SHP77 treated with DMSO at 0.1 percent for 48 hours (cell line): ENCODE measurements around the gene TGFBR2.

Source experiments
- DNase-seq: peaks from one replicate; lab custom pipeline; 2025; lab: John Stamatoyannopoulos, UW

TGFBR2 gene

GRCh38 chr3:30637310-30638219, 31.2 kb downstream of the TGFBR2 start:
- DNase-seq = no peak

- DNase-seq = no peak
Observed at GRCh38 chr3:30638685-30639412, 32.4 kb downstream of the TGFBR2 start.

- DNase-seq = no peak
Observed at GRCh38 chr3:30639937-30640336, 33.5 kb downstream of the TGFBR2 start.

- DNase-seq = no peak
Observed at GRCh38 chr3:30640851-30641250, 34.5 kb downstream of the TGFBR2 start.

- DNase-seq = no peak
Observed at GRCh38 chr3:30641416-30642251, 35.2 kb downstream of the TGFBR2 start.

- no peak for DNase-seq
Observed at GRCh38 chr3:30642849-30643361, 36.5 kb downstream of the TGFBR2 start.

- no peak for DNase-seq
Observed at GRCh38 chr3:30643763-30644462, 37.5 kb downstream of the TGFBR2 start.

GRCh38 chr3:30644615-30645014, 38.2 kb downstream of the TGFBR2 start:
- no peak for DNase-seq

GRCh38 chr3:30645077-30645476, 38.7 kb downstream of the TGFBR2 start:
- no peak for DNase-seq

- no peak for DNase-seq
Observed at GRCh38 chr3:30646181-30646876, 39.9 kb downstream of the TGFBR2 start.

GRCh38 chr3:30646961-30647752, 40.8 kb downstream of the TGFBR2 start:
- DNase-seq = no peak

- DNase-seq = no peak
Observed at GRCh38 chr3:30648670-30649357, 42.4 kb downstream of the TGFBR2 start.

- DNase-seq = no peak
Observed at GRCh38 chr3:30649572-30650318, 43.3 kb downstream of the TGFBR2 start.

- no peak for DNase-seq
Observed at GRCh38 chr3:30650348-30650995, 44.1 kb downstream of the TGFBR2 start.

GRCh38 chr3:30654269-30654668, 47.9 kb downstream of the TGFBR2 start:
- no peak for DNase-seq

- DNase-seq = no peak
Observed at GRCh38 chr3:30655187-30655812, 48.9 kb downstream of the TGFBR2 start.

GRCh38 chr3:30656624-30657141, 50.3 kb downstream of the TGFBR2 start:
- DNase-seq = no peak
